Naive thymus-derived CD8-positive, alpha-beta T cell (primary cell): ENCODE results near the gene MAPRE2. TPM values are rescaled to one million over a fixed set of nuclear protein-coding genes. Genes with fewer than 3 reads are reported as not detected.

Experiments
- ATAC-seq, 2 donors: fragments of 150-1000 bp; cut with Tn5 transposase in 1 of 2; sonication (Bioruptor Pico), chemical (Tn5 transposase) in 1 of 2; 1 replicate in 1 of 2; 2 replicates in 1 of 2; pipeline ENCODE4 v1.10.0; 2021; ENCODE audit warnings: mild to moderate bottlenecking in 2 of 2, moderate library complexity in 2 of 2
- POLR2A ChIA-PET: fragments of 350-600 bp; sonication (Branson Sonifier 250); formaldehyde crosslinking; loops from one replicate; lab custom pipeline; 2021; ENCODE audit warnings: antibody characterized with exemption; lab: Charles Lee
- DNase-seq, 10 donors: peaks; one replicate each; pipeline versions ENCODE4 v3.0.0 to v3.0.0-alpha.2; 2020 to 2022
- H3K27ac Mint-ChIP-seq, 10 donors: one replicate each; pipeline ENCODE4 v1.8.0; 2020 to 2022; ENCODE audit warnings: mild to moderate bottlenecking in 10 of 10, mixed read lengths in 10 of 10, moderate library complexity in 4 of 10, inconsistent platforms in 1 of 10
- H3K27me3 Mint-ChIP-seq, 5 donors: one replicate each; pipeline ENCODE4 v1.8.0; 2021 to 2022; ENCODE audit warnings: mixed read lengths in 5 of 5
- H3K36me3 Mint-ChIP-seq, 3 donors: one replicate each; pipeline ENCODE4 v1.8.0; 2020 to 2022; ENCODE audit warnings: mixed read lengths in 3 of 3, mild to moderate bottlenecking in 2 of 3, inconsistent platforms in 1 of 3
- H3K4me1 Mint-ChIP-seq, 4 donors: one replicate each; pipeline ENCODE4 v1.8.0; 2021 to 2022; ENCODE audit warnings: mixed read lengths in 4 of 4
- H3K4me3 Mint-ChIP-seq, 10 donors: one replicate each; pipeline ENCODE4 v1.8.0; 2020 to 2022; ENCODE audit warnings: mild to moderate bottlenecking in 10 of 10, mixed read lengths in 10 of 10, moderate library complexity in 6 of 10, inconsistent platforms in 1 of 10
- H3K9me3 Mint-ChIP-seq, 9 donors: one replicate each; pipeline ENCODE4 v1.8.0; 2020 to 2022; ENCODE audit warnings: mixed read lengths in 9 of 9, mild to moderate bottlenecking in 3 of 9, inconsistent platforms in 1 of 9, moderate library complexity in 1 of 9
- polyA plus RNA-seq, 3 donors: library from polyadenylated mRNA; unstranded; fragments of 300-500 nt; fragmentation: Illumina TruSeq; gene quantifications; one replicate each; pipeline ENCODE4 v1.2.3, GENCODE V29; 2021
- total RNA-seq, 8 experiments: library from RNA in 2 of 8; stranded (reverse) in 2 of 8; gene quantifications; one replicate each; pipeline ENCODE4 v1.2.3 and lab custom pipeline; 2021 to 2026

MAPRE2 gene
- total and polyA plus RNA-seq, 5 experiments from 2014 or later, result 56.8 to 96.3 (median 86.2) TPM

DNA sequence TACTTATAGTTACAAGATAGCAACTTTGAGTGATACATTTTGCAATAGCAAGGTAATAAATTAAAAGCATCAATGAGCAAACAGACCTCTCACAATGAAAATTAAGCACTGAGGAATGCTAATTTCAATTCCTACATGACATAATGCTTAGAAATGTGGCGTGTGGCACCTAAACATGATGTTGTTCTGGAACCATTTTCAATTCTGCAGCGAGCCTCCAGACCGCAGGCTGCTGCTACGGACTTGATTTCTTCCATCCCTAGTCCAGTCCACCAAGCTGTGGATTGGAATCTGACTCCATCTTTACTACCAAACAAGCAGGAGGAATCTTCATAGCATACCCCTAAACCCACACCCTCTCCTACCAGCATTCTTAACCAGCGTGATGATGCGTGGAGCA lies 140.9 kb downstream of the MAPRE2 start:
- Mint-ChIP-seq H3K9me3 (peaks cover 0 to under 1% (median 0%) of the 10 kb centered on the region in 9 donors), H3K27me3 (peaks cover 0 to 3% (median 0%) of the 10 kb centered on the region in 5 donors), H3K27ac (no peak overlapping the region), H3K36me3 (no peaks in the 10 kb centered on the region), H3K4me3 (no peak overlapping the region), H3K4me1 (no peaks in the 10 kb centered on the region)
- no peak for DNase-seq
- ATAC-seq, result no peak
- POLR2A ChIA-PET, result no interaction called here

DNA sequence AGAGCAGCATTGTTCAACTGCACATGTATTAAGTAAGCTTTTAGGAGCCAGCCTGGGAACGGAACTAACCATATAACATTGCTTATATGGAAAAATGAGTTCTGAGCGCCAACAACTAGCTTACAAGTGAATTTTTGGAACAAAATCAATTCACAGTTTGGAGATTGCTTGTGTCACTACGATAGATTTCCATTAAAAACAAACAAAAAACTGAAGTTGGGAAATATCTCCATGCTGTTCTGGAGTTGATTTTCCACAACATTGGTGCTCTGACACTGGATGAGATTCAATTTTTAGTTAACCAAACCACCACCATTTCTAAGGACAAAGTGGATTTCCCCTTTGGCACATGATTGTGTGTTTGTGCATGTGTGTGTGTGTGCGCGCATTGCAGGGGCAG lies 142.7 kb downstream of the MAPRE2 start:
- ATAC-seq, result no peak
- H3K36me3 Mint-ChIP-seq, result no peaks in the 10 kb centered on the region
- H3K27me3 Mint-ChIP-seq, result peaks cover 0 to 4% (median 0%) of the 10 kb centered on the region in 5 donors
- H3K9me3 Mint-ChIP-seq, result no peaks in the 10 kb centered on the region
- POLR2A ChIA-PET, result no interaction called here
- H3K4me1 Mint-ChIP-seq, result no peaks in the 10 kb centered on the region
- no peak overlapping the region for H3K4me3 Mint-ChIP-seq
- DNase-seq, result no peak
- H3K27ac Mint-ChIP-seq, result no peak overlapping the region

DNA sequence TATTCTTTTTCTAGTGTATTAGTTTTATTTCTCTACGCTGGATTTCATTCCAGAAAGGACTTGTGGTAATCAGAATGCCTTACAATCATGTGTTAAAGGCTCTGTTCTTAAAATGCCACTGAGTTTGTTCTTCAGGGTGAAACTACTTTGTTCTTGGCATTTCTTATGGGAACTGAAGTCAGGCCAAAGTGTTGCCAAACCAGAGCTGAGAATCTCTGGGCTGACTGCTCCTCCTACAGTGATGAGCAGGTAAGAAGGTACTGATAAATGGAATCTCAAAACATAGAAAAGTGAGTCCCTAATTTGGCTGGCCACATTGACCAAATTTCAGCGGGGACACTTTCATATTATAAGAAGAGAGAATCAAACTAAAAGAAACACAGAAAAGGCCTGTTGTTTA lies 144.6 kb downstream of the MAPRE2 start:
- H3K4me1 Mint-ChIP-seq, result no peaks in the 10 kb centered on the region
- POLR2A ChIA-PET, result no interaction called here
- H3K36me3 Mint-ChIP-seq, result no peaks in the 10 kb centered on the region
- ATAC-seq (no peak), DNase-seq (no peak)
- peaks cover 0 to 4% (median 0%) of the 10 kb centered on the region in 5 donors for H3K27me3 Mint-ChIP-seq
- H3K4me3 Mint-ChIP-seq, result no peak overlapping the region
- no peaks in the 10 kb centered on the region for H3K9me3 Mint-ChIP-seq
- no peak overlapping the region for H3K27ac Mint-ChIP-seq

DNA sequence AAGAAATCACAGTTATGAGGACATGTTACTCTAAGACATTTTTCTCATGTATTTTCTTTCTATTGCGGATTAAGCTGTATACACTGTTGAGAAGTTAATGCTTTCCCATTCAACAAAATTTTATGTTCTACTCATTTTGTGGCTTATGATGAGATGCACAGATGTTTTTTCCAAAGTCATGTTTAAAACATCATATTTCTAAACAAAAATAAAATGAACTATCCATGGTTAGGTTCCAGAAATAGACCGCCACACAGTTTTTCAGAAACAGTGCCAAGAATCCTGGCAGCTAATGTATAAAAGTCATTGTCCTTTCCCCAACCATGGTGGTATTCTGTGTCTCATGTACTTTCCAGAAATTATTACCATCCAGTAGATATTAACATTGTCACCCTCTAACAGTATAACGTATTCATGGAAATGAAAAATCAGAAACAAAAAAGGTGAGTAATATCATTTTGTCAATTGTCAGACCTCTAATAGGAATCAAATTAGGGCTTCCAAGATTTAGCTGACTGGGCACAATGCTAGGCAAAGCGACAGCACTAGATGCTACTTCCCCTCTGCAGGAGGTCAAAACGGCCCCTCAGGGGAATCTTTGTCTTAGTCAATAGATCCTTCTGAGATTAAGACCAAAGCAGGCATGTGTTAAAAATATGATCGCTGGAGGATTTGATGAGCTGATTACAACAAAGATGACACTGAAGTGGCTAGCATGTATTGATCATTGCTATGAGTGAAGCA lies 145.2 kb downstream of the MAPRE2 start:
- H3K27ac Mint-ChIP-seq, result no peak overlapping the region
- ATAC-seq (no peak), DNase-seq (no peak)
- no peak overlapping the region for H3K4me3 Mint-ChIP-seq
- no peaks in the 10 kb centered on the region for H3K9me3 Mint-ChIP-seq
- peaks cover 0 to 4% (median 0%) of the 10 kb centered on the region in 5 donors for H3K27me3 Mint-ChIP-seq
- H3K4me1 Mint-ChIP-seq, result no peaks in the 10 kb centered on the region
- H3K36me3 Mint-ChIP-seq, result no peaks in the 10 kb centered on the region
- POLR2A ChIA-PET, result no interaction called here

- no peak for ATAC-seq
- Mint-ChIP-seq H3K27ac (peak overlapping the region in 1 of 10 donors; percentile 9), H3K4me3 (no peak overlapping the region), H3K27me3 (peaks cover 0 to 4% (median 0%) of the 10 kb centered on the region in 5 donors), H3K4me1 (peaks cover 0 to 2% (median under 1%) of the 10 kb centered on the region in 4 donors), H3K36me3 (no peaks in the 10 kb centered on the region), H3K9me3 (no peaks in the 10 kb centered on the region)
- POLR2A ChIA-PET, result no interaction called here
- DNase-seq, result no peak
These were observed 148.3 kb downstream of the MAPRE2 start for GRCh38 chr18:35189510-35189909.

DNA sequence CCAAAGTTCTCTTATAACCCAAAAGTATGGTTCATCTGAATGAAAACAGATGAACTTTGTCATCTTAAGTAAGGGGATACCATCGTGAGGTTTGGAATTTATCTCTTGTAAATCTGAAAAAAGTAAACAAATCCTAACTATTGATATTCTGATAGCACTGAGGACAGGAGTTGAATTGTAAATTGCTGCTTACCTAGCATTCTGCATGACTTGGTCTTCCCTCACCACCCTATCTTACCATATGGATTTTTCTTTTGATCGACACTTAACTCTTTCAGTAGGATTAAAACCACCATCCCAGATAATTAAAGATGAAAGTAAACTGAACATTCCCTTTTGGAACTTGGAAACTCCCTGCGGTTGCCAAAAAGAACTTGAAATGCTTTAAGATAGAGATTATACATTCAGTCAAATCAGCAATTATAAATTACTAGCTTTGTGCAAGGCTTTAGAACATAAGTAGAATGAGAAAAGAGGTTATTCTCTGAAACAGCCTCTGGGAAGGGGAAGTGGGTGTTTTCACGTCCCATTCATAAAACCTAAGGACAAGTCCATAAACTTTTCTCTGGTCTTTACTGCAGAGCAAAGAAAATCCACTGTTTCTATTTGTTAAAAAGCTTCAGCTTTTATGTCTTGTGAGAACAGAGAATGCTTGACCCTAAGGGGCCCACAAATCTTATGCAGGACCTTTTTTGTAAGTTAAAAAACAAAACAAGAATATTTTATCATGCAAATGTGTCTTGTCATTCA lies 149.9 kb downstream of the MAPRE2 start:
- Mint-ChIP-seq H3K4me3 (no peak overlapping the region), H3K27me3 (peaks cover 0 to 3% (median 0%) of the 10 kb centered on the region in 5 donors)

GRCh38 chr18:35191698-35192025 lies 150.4 kb downstream of the MAPRE2 start:
- POLR2A ChIA-PET, result no interaction called here
- Mint-ChIP-seq H3K9me3 (no peaks in the 10 kb centered on the region), H3K4me1 (peaks cover 0 to 2% (median under 1%) of the 10 kb centered on the region in 4 donors), H3K36me3 (no peaks in the 10 kb centered on the region), H3K27me3 (peaks cover 0 to 3% (median 0%) of the 10 kb centered on the region in 5 donors), H3K4me3 (no peak overlapping the region), H3K27ac (no peak overlapping the region)
- DNase-seq (no peak), ATAC-seq (no peak)

More for the DNA sequence above, 149.9 kb downstream of the MAPRE2 start:
- H3K27ac Mint-ChIP-seq, result no peak overlapping the region
- no peak for ATAC-seq
- H3K36me3 Mint-ChIP-seq, result no peaks in the 10 kb centered on the region
- H3K9me3 Mint-ChIP-seq, result no peaks in the 10 kb centered on the region
- no peak for DNase-seq
- H3K4me1 Mint-ChIP-seq, result peaks cover 0 to 2% (median under 1%) of the 10 kb centered on the region in 4 donors
- POLR2A ChIA-PET, result no interaction called here

DNA sequence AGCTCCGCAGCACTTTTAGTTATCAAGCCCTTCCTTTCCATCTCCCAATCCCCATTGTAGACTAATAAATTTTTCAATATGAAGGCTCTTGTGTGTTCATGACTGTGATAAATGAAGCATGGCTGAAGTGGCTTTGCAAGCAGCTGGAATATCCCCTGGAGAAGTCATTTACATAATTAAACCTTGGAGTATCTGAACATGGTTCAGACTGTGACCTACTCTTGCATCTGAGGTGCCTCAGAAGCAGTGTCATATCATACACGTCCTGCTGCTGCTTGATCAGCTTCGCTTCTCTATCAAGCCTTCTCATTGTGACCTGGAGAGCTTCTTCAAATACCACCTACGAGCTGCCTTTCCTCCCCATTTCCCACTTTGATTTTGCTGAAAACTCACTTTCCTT lies 151.2 kb downstream of the MAPRE2 start:
- H3K36me3 Mint-ChIP-seq, result no peaks in the 10 kb centered on the region
- POLR2A ChIA-PET, result no interaction called here
- DNase-seq (no peak), ATAC-seq (no peak)
- peaks cover 0 to 2% (median under 1%) of the 10 kb centered on the region in 4 donors for H3K4me1 Mint-ChIP-seq
- no peaks in the 10 kb centered on the region for H3K9me3 Mint-ChIP-seq
- H3K27ac Mint-ChIP-seq, result no peak overlapping the region
- peaks cover 0 to 2% (median 0%) of the 10 kb centered on the region in 5 donors for H3K27me3 Mint-ChIP-seq
- no peak overlapping the region for H3K4me3 Mint-ChIP-seq

Other genes starting within 250 kb of the MAPRE2 start
- 10 to 100 TPM; 47.9 to 50.8 TPM for gene ZNF397, start 199.6 kb downstream of the MAPRE2 start, total RNA-seq
- gene ZNF397, start 199.6 kb downstream of the MAPRE2 start, polyA plus RNA-seq, result 1 to 10 TPM; 3.9 to 8.2 (median 6.9) TPM
- 10 to 100 TPM; 24.8 to 28.4 TPM for gene ZSCAN30, start 248.8 kb downstream of the MAPRE2 start, total RNA-seq
- gene ZSCAN30, start 248.8 kb downstream of the MAPRE2 start, polyA plus RNA-seq, result 1 to 10 TPM; 4.3 to 7.5 (median 5.2) TPM